COR-L47 (cell line): ENCODE data around the gene PSORS1C1.
A peak's percentile ranks its signal among the peaks of the same experiment; 100 is the strongest.

Experiments used
- DNase-seq: peaks from one replicate; lab custom pipeline; 2025; lab: John Stamatoyannopoulos, UW

PSORS1C1 gene

GRCh38 chr6:31096215-31096614 lies 18.4 kb upstream of the PSORS1C1 start:
- peak; percentile 6 for DNase-seq

- peak; percentile 16 for DNase-seq
These were observed 17.9 kb upstream of the PSORS1C1 start for GRCh38 chr6:31096656-31097055.

GRCh38 chr6:31098449-31098938 lies 16.1 kb upstream of the PSORS1C1 start:
- no peak for DNase-seq

DNA sequence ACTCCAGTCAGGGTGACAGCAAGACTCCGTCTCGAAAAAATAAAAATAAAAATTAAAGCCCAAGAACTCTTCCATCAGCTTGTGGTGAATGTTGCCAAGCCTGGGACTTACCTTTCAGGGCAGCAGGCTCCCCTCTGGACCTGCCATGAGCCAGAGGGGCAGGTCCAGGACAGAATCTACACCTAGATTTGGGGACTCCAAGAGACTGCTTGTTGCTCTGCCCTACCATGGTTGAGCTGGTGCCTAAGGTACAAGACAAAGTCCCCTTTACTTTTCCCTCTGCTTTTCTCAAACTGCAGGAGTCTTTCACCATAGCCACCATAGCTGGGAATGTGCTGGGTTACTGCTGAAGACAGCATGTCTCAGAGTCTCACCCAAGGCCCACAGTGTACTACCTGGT lies 11.5 kb upstream of the PSORS1C1 start:
- no peak for DNase-seq

- DNase-seq: no peak
These were observed 7.5 kb upstream of the PSORS1C1 start for GRCh38 chr6:31107052-31107451.

- no peak for DNase-seq
These were observed 3.6 kb upstream of the PSORS1C1 start for GRCh38 chr6:31110825-31111582.

GRCh38 chr6:31111712-31112111 lies 2.9 kb upstream of the PSORS1C1 start:
- no peak for DNase-seq

DNA sequence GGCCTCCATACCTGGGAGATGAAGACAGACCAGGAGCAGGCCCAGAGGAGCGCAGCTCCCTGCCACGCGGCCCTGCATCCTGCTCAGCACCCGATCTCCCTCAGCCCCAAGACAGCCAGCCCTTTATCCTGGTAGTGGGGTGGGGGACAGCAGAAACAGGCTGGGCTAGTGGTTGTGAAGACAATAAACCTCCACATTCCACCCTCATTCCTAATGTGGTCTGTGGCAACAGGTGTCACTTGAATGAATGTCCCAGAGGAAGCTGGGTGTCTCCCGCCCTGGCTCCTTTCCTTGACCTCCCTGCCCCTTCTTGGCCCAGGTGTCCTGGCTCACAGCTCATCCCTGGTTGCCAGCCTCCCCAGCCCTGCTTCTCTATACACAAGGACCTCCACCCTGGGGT lies 2.1 kb upstream of the PSORS1C1 start, which contains the start of gene C6orf15:
C6orf15 (minus strand) TSS at position 98 of the 400 bp plus-strand sequence; CDS start at position 78, 20 bp downstream.
- no peak for DNase-seq

GRCh38 chr6:31113861-31114540 lies 599 bp upstream of the PSORS1C1 start:
- no peak for DNase-seq

GRCh38 chr6:31114970-31115849 lies 610 bp downstream of the PSORS1C1 start:
- no peak for DNase-seq

- DNase-seq: no peak
These were observed 1.5 kb downstream of the PSORS1C1 start for GRCh38 chr6:31115941-31116560.

GRCh38 chr6:31116661-31117385 lies 2.2 kb downstream of the PSORS1C1 start:
- no peak for DNase-seq

DNA sequence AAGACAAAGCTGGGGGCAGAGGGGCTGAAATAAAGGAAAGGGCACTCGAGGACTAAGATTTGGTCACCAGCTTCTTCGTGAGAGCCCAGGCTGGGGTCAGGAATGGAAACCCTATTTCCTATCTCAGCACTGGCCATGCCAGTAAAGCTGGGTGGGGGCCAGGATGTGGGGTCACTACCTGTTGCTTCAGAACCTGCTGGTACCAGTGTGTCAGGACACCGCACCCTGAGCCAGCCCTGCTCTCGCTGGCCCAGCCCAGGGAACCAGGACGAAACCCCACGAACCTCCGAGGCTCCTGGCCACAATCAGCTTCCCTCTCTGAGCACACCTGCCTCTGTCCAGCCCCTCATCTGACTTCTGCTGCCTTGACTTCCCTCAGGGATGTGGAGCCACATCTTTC lies 3.6 kb downstream of the PSORS1C1 start:
- no peak for DNase-seq

- DNase-seq: no peak
These were observed 5.7 kb downstream of the PSORS1C1 start, which contains the start of gene CDSN for GRCh38 chr6:31120151-31120915. Gene CDSN, minus strand, starts transcription at chr6:31120446. Its CDS starts 27 bp downstream, at chr6:31120419.

DNA sequence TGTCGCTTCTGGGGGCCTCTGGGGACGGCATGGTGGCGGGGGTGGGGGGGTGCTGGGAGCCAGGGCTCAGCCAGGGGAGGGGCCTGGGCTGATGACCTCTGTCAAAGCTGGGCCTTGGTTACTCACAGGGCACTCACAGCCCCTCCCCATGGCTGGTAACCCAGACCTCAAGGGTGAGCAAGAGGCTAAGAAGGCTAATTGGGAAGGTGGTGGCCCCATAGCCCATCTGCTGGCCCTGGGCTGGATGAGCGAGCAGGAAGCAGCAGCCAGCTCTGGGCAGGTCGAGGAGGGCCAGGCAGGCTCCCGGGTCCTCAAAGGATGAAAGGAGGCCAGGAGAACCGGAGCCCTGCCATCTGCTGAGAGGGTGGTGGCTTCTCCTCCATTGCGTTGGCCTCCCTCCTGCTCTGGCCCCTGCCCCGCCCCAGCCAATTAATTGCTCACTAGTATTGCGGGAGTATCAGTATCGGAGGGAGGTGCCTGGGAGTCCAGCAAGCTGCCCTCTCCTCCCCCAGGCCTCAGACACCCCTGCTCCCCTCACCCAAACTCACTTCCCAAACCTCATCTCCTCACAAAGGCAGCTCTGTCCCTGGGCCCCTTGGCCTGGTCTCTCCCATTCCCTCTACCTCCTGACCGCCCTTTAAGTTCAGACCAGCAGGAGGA lies 6.7 kb downstream of the PSORS1C1 start:
- no peak for DNase-seq

GRCh38 chr6:31122791-31123706 lies 8.4 kb downstream of the PSORS1C1 start:
- DNase-seq: no peak

GRCh38 chr6:31125162-31125561 lies 10.6 kb downstream of the PSORS1C1 start:
- peak; percentile 68 for DNase-seq

- DNase-seq: no peak
These were observed 11.2 kb downstream of the PSORS1C1 start for GRCh38 chr6:31125586-31126363.
